HepG2 (cell line): Measurements from ENCODE around the gene CCDC120.

ENCODE experiments used
- FOXP1 ChIP-seq, 2 experiments: fragments of 450-650 bp in 1 of 2; IDR thresholded peaks; 2 replicates each; pipeline ENCODE4 v1.6.1; 2017 to 2018; ENCODE audit warnings: antibody characterized with exemption in 1 of 2
- JUN ChIP-seq: sonication (generic); formaldehyde crosslinking; IDR thresholded peaks from 2 replicates; pipeline ENCODE4 v1.4.0; 2020; ENCODE audit warnings: mild to moderate bottlenecking, missing genetic modification reagents
- NR2F6 ChIP-seq, 2 experiments: IDR thresholded peaks; 2 replicates each; pipeline ENCODE4 v1.6.1; 2016; ENCODE audit warnings: antibody characterized with exemption in 1 of 2, mild to moderate bottlenecking in 1 of 2
- ZBTB21 ChIP-seq: sonication (generic); formaldehyde crosslinking; IDR thresholded peaks from 2 replicates; pipeline ENCODE4 v1.4.0; 2020; ENCODE audit warnings: missing genetic modification reagents

DNA sequence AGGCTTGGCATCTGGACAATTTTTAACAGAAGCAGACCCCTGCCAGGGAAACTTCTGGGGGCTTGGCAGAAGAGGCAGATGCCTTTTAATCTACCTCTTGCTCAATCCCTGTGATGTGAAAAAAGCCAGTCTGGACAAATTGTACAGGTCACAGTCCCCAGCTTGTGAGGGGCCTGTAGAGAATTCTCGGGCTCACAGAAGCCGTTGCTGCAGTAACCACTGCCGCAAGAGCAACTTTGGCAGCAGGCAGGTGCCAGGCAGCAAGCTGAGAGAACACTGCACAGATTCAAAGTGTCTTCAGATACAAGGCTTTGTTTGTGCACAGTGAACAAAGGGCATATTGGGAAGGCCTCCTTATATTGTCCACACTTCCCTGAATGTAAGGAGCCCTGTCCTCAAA is 53.0 kb downstream of the CCDC120 start:
- no peak for TF ChIP-seq FOXP1 (IDR thresholded peaks at IDR 0.05)
- TF ChIP-seq FOXP1 (CRISPR knock-in tag; IDR thresholded peaks at IDR 0.05) = no peak
- no peak for TF ChIP-seq ZBTB21 (CRISPR knock-in tag)
- TF ChIP-seq NR2F6 (IDR thresholded peaks at IDR 0.05) = no peak
- TF ChIP-seq NR2F6 (CRISPR knock-in tag; IDR thresholded peaks at IDR 0.05) = no peak
- TF ChIP-seq JUN = no peak
